H1 (cell line): ENCODE results near the gene PIMREG. TPM values are rescaled to one million over a fixed set of nuclear protein-coding genes. Genes with fewer than 3 reads are reported as not detected.

ENCODE experiments used
- CTCF ChIA-PET: fragments of 300-600 bp; sonication (Branson Sonifier 250); formaldehyde crosslinking; loops from one replicate; lab custom pipeline; 2021; ENCODE audit not compliant: partially characterized antibody; lab: Charles Lee
- POLR2A ChIA-PET: fragments of 300-600 bp; sonication (Branson Sonifier 250); formaldehyde crosslinking; loops from one replicate; lab custom pipeline; 2021; ENCODE audit warnings: inconsistent platforms; ENCODE audit not compliant: partially characterized antibody; lab: Charles Lee
- DNase-seq, 2 experiments: peaks; one replicate each; pipeline versions ENCODE4 v3.0.0 to v3.0.0-alpha.2; 2010 to 2022; ENCODE audit warnings: low spot score in 2 of 2, low read depth in 1 of 2, mixed read lengths in 1 of 2
- FAIRE-seq: peaks from 2 replicates; lab custom pipeline; 2011; peaks lifted over from hg19 to GRCh38; lab: Jason Lieb, UNC
- H2AFZ ChIP-seq: 2 replicates; pipeline ENCODE4 v1.8.1; 2012; ENCODE audit warnings: low read length, inconsistent platforms
- H2AK5ac ChIP-seq: 2 replicates; pipeline ENCODE4 v1.6.1; 2013; ENCODE audit warnings: low read depth, low read length
- H2BK120ac ChIP-seq: replicated peaks from 2 replicates; pipeline ENCODE3; 2013; ENCODE audit warnings: low read depth, low read length, inconsistent platforms
- H2BK12ac ChIP-seq: 2 replicates; pipeline ENCODE4 v1.6.1; 2013; ENCODE audit warnings: low read depth, low read length
- H2BK15ac ChIP-seq: 2 replicates; pipeline ENCODE4 v1.6.1; 2013; ENCODE audit warnings: low read length
- H2BK20ac ChIP-seq: 2 replicates; pipeline ENCODE4 v1.6.1; 2013; ENCODE audit warnings: low read length
- H2BK5ac ChIP-seq: 2 replicates; pipeline ENCODE4 v1.6.1; 2013; ENCODE audit warnings: low read depth, low read length
- H3K14ac ChIP-seq: 2 replicates; pipeline ENCODE4 v1.6.1; 2013; ENCODE audit warnings: inconsistent platforms; ENCODE audit not compliant: insufficient read length
- H3K18ac ChIP-seq: 2 replicates; pipeline ENCODE4 v1.6.1; 2013; ENCODE audit warnings: low read length; ENCODE audit errors: extremely low read depth
- H3K23ac ChIP-seq: 2 replicates; pipeline ENCODE4 v1.6.1; 2013; ENCODE audit warnings: inconsistent platforms; ENCODE audit not compliant: insufficient read length
- H3K23me2 ChIP-seq: 2 replicates; pipeline ENCODE4 v1.6.1; 2013; ENCODE audit warnings: low read depth, low read length
- H3K27ac ChIP-seq: 2 replicates; pipeline ENCODE4 v1.6.1; 2011; ENCODE audit warnings: low read depth, low read length, inconsistent platforms
- H3K27me3 ChIP-seq, 4 experiments: replicated peaks in 1 of 4; 1 replicate in 1 of 4; 2 replicates in 3 of 4; pipeline versions ENCODE4 v1.6.1 to v1.8.1; 2011 to 2013; ENCODE audit warnings: low read length in 3 of 4, mild to moderate bottlenecking in 3 of 4, inconsistent platforms in 2 of 4, mixed read lengths in 2 of 4, moderate library complexity in 1 of 4; ENCODE audit not compliant: control insufficient read depth in 3 of 4, insufficient read depth in 3 of 4; ENCODE audit errors: extremely low read depth in 1 of 4
- H3K36me3 ChIP-seq, 4 experiments: 2 replicates each; pipeline versions ENCODE4 v1.6.1 to v1.8.1; 2011 to 2013; ENCODE audit warnings: mild to moderate bottlenecking in 4 of 4, low read length in 3 of 4, moderate library complexity in 2 of 4, control low read depth in 1 of 4, inconsistent platforms in 1 of 4; ENCODE audit not compliant: insufficient read depth in 4 of 4, control insufficient read depth in 2 of 4
- H3K4ac ChIP-seq: replicated peaks from 2 replicates; pipeline ENCODE3; 2013; ENCODE audit warnings: low read length, low read depth, mixed read lengths, inconsistent platforms; ENCODE audit not compliant: insufficient read length
- H3K4me1 ChIP-seq, 4 experiments: replicated peaks in 1 of 4; 1 replicate in 1 of 4; 2 replicates in 3 of 4; pipeline versions ENCODE4 v1.6.1 to v1.8.1; 2011 to 2013; ENCODE audit warnings: low read length in 3 of 4, inconsistent platforms in 2 of 4, mixed read lengths in 1 of 4; ENCODE audit not compliant: insufficient read depth in 4 of 4, control insufficient read depth in 3 of 4
- H3K4me2 ChIP-seq, 2 experiments: 2 replicates each; pipeline versions ENCODE4 v1.6.1 to v1.8.1; 2011 to 2013; ENCODE audit warnings: low read depth in 2 of 2, low read length in 2 of 2, control low read depth in 1 of 2, inconsistent platforms in 1 of 2, mild to moderate bottlenecking in 1 of 2; ENCODE audit not compliant: insufficient read depth in 1 of 2
- H3K4me3 ChIP-seq, 4 experiments: fragments of 200-600, 300-600 bp in 1 of 4; sonication (generic), shearing (Covaris generic), sonication (Bioruptor Twin) in 1 of 4; 2 replicates each; pipeline versions ENCODE4 v1.5.1 to v1.8.1; 2011 to 2016; ENCODE audit warnings: low read length in 4 of 4, low read depth in 3 of 4, control low read depth in 2 of 4, inconsistent platforms in 2 of 4, mild to moderate bottlenecking in 2 of 4, mixed read lengths in 1 of 4, moderate library complexity in 1 of 4; ENCODE audit not compliant: insufficient read depth in 2 of 4; ENCODE audit errors: extremely low read depth in 1 of 4
- H3K56ac ChIP-seq: replicated peaks from 2 replicates; pipeline ENCODE3; 2013; ENCODE audit warnings: low read depth, mild to moderate bottlenecking, mixed read lengths, low read length, inconsistent platforms; ENCODE audit not compliant: insufficient read length
- H3K79me1 ChIP-seq: 2 replicates; pipeline ENCODE4 v1.6.1; 2013; ENCODE audit warnings: low read depth, low read length, control low read depth
- H3K79me2 ChIP-seq, 2 experiments: 2 replicates each; pipeline versions ENCODE4 v1.6.1 to v1.8.1; 2012 to 2013; ENCODE audit warnings: low read length in 2 of 2, mild to moderate bottlenecking in 2 of 2, inconsistent platforms in 1 of 2; ENCODE audit not compliant: insufficient read depth in 2 of 2, control insufficient read depth in 1 of 2
- H3K9ac ChIP-seq, 4 experiments: replicated peaks in 1 of 4; 1 replicate in 1 of 4; 2 replicates in 3 of 4; pipeline versions ENCODE4 v1.6.1 to v1.8.1; 2011 to 2013; ENCODE audit warnings: low read depth in 3 of 4, low read length in 3 of 4, control low read depth in 2 of 4, mild to moderate bottlenecking in 2 of 4, moderate library complexity in 2 of 4, inconsistent platforms in 1 of 4; ENCODE audit errors: extremely low read depth in 1 of 4
- H3K9me3 ChIP-seq, 2 experiments: 2 replicates each; pipeline versions ENCODE4 v1.6.1 to v1.8.1; 2012 to 2013; ENCODE audit warnings: mild to moderate bottlenecking in 2 of 2, moderate library complexity in 2 of 2, control low read depth in 1 of 2, inconsistent platforms in 1 of 2, low read depth in 1 of 2, low read length in 1 of 2, mixed read lengths in 1 of 2; ENCODE audit not compliant: insufficient read depth in 2 of 2
- H4K20me1 ChIP-seq, 2 experiments: replicated peaks in 1 of 2; 2 replicates each; pipeline versions ENCODE3 to v1.8.1; 2011 to 2013; ENCODE audit warnings: inconsistent platforms in 2 of 2, low read length in 2 of 2, mild to moderate bottlenecking in 1 of 2; ENCODE audit not compliant: insufficient read depth in 2 of 2, control insufficient read depth in 1 of 2
- H4K5ac ChIP-seq: 2 replicates; pipeline ENCODE4 v1.6.1; 2013; ENCODE audit warnings: low read length, low read depth, mixed read lengths, inconsistent platforms; ENCODE audit not compliant: insufficient read length
- H4K8ac ChIP-seq: 2 replicates; pipeline ENCODE4 v1.8.0; 2013; ENCODE audit warnings: mild to moderate bottlenecking, moderate library complexity, low read length, inconsistent platforms; ENCODE audit not compliant: insufficient read depth; ENCODE audit errors: extremely low read depth
- H4K91ac ChIP-seq: replicated peaks from 2 replicates; pipeline ENCODE3; 2013; ENCODE audit warnings: low read length, mixed read lengths, inconsistent platforms; ENCODE audit not compliant: insufficient read length
- POU5F1 ChIP-seq: IDR thresholded peaks from 2 replicates; pipeline ENCODE4 v1.6.1; 2011; ENCODE audit warnings: low read depth, mild to moderate bottlenecking, low read length, moderate library complexity
- RAD21 ChIP-seq, 2 experiments: IDR thresholded peaks in 1 of 2; conservative IDR thresholded peaks in 1 of 2; 2 replicates each; pipeline ENCODE4 v1.6.1; 2011; ENCODE audit warnings: low read depth in 2 of 2, low read length in 2 of 2, improper control_type of control experiment in 1 of 2, inconsistent platforms in 1 of 2, mild to moderate bottlenecking in 1 of 2, moderate library complexity in 1 of 2
- RXRA ChIP-seq: IDR thresholded peaks from 2 replicates; pipeline ENCODE4 v1.6.1; 2011; ENCODE audit warnings: low read depth, mild to moderate bottlenecking, low read length, moderate library complexity; ENCODE audit not compliant: insufficient read depth
- WGBS, 2 experiments: shearing (Covaris generic) in 1 of 2; methylation state at CpG; one replicate each; pipeline versions ENCODE4 v1.1.6 to v1.1.7; 2013 to 2015; ENCODE audit warnings: low lambda C conversion rate in 2 of 2, mixed read lengths in 2 of 2, inconsistent platforms in 1 of 2, low coverage in 1 of 2, missing lambda C conversion rate in 1 of 2; ENCODE audit not compliant: insufficient replicate concordance in 2 of 2, insufficient coverage in 1 of 2, insufficient read length in 1 of 2; ENCODE audit errors: extremely low coverage in 1 of 2, missing lambda C conversion rate in 1 of 2; 5-methylcytosine and 5-hydroxymethylcytosine counted together
- polyA plus RNA-seq, 7 experiments: library from polyadenylated mRNA; depleted of rRNA in 3 of 7; stranded (reverse) in 5 of 7; unstranded in 2 of 7; fragments of >200 nt in 5 of 7; fragments of 200-250 nt in 2 of 7; gene quantifications; 1 replicate in 5 of 7; 2 replicates in 1 of 7; 4 replicates in 1 of 7; pipeline versions ENCODE4 v1.2.1 to v1.2.3, GENCODE V29; 2011 to 2013; ENCODE audit warnings: missing spikeins in 2 of 7, mixed read lengths in 2 of 7
- total RNA-seq: library from RNA; stranded (reverse); fragmentation: NEBNext Ultra II Directional; extraction: Animal tissue kit (Norgen Biotek cat#: 25700); gene quantifications from 2 replicates; pipeline ENCODE4 v1.2.1, GENCODE V29; 2021

PIMREG gene
- total and polyA plus RNA-seq, 2 of the 8 experiments (the other 6 are each of a cell fraction or from before 2014, with no cell fraction given) = 133 to 148 TPM

DNA sequence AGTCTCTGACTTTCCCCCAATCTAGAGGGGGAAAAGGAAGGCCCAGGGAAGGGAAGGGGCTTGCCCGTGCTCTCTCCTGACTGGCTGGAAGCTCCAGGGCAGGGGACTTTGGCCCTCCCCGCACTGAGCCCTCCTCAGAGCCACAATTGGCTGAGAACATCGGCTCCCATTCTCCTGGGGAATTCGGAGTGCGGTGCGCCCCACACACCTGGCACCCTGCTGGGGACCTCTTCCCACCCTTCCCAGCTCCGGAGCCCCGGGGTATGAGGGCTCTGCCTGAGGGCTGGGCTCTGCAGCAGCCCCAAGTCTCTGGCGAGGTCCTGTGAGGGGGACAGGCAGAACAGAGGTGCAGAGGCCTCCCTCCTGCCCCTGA lies 36.0 kb downstream of the PIMREG start:
- H3K4me2 ChIP-seq = no peak overlapping the region
- no peaks in the 10 kb centered on the region for H3K23me2 ChIP-seq
- DNase-seq = no peak
- ChIA-PET CTCF (interaction anchor here (0.7 to 1.9 kb wide), 8 partner anchors 12 to 126 kb away, joined by 3 to 10 read pairs (median 4); no protein-coding TSS in a partner anchor), POLR2A (no interaction called here)
- FAIRE-seq = no peak
- H4K91ac ChIP-seq = no peak overlapping the region
- H3K14ac ChIP-seq = no peak overlapping the region
- 65% methylated on average over 9 of the region's 9 CpGs; no CpG with 5 or more reads in 1 of the 2 experiments for WGBS, 2 experiments
- H3K79me1 ChIP-seq = no peaks in the 10 kb centered on the region
- no peak overlapping the region for H3K27ac ChIP-seq
- no peak overlapping the region for H3K18ac ChIP-seq
- no peak overlapping the region; the same call in 1 of the 2 replicates for H4K8ac ChIP-seq
- H3K4me3 ChIP-seq = no peak overlapping the region
- H2BK120ac ChIP-seq = no peak overlapping the region
- H3K4me1 ChIP-seq = 0 out of 7 replicates have a peak, but pooled peaks cover 0 to 2% (median 1%) of the 10 kb centered on the region in 4 experiments
- H2AFZ ChIP-seq = no peak overlapping the region
- no peak overlapping the region for H2BK12ac ChIP-seq
- no peak overlapping the region for H2BK5ac ChIP-seq
- no peaks in the 10 kb centered on the region for H3K79me2 ChIP-seq
- H3K56ac ChIP-seq = no peak overlapping the region
- no peaks in the 10 kb centered on the region for H3K36me3 ChIP-seq
- H3K4ac ChIP-seq = no peak overlapping the region
- no peak overlapping the region for H4K5ac ChIP-seq
- H3K9ac ChIP-seq = no peak overlapping the region
- H2AK5ac ChIP-seq = no peak overlapping the region
- H4K20me1 ChIP-seq = no peaks in the 10 kb centered on the region
- no peaks in the 10 kb centered on the region for H3K27me3 ChIP-seq
- H3K9me3 ChIP-seq = no peaks in the 10 kb centered on the region
- no peak overlapping the region for H3K23ac ChIP-seq
- no peak overlapping the region for H2BK20ac ChIP-seq
- H2BK15ac ChIP-seq = no peak overlapping the region
- no peak for TF ChIP-seq POU5F1
- TF ChIP-seq RAD21 (IDR thresholded peaks at IDR 0.05 in 1 of 2, conservative IDR thresholded peaks at IDR 0.05 in 1 of 2; ENCODE audit: low read depth in 2 of 2, low read length in 2 of 2) = no peak
- TF ChIP-seq RXRA = no peak
